Adrenal gland (tissue), 12 donors: ENCODE measurements around the gene DACT2. TPM values are rescaled to one million over a fixed set of nuclear protein-coding genes. Genes with fewer than 3 reads are reported as not detected.

Experiments used
- DNase-seq, 7 donors: peaks; one replicate each; pipeline ENCODE4 v3.0.0-alpha.2; 2019 to 2020
- H3K27ac ChIP-seq, 5 donors: fragments of 200-600 bp; sonication (generic) in 4 of 5; 1 replicate in 3 of 5; 2 replicates in 2 of 5; pipeline versions ENCODE4 v1.5.1 to v1.8.0; 2016 to 2020; ENCODE audit warnings: mild to moderate bottlenecking in 1 of 5
- H3K27me3 ChIP-seq: fragments of 200-600 bp; 2 replicates; pipeline ENCODE4 v1.8.0; 2021
- H3K36me3 ChIP-seq, 2 donors: fragments of 200-600 bp; replicated peaks in 1 of 2; 1 replicate in 1 of 2; 2 replicates in 1 of 2; pipeline versions ENCODE4 v1.5.1 to v1.8.0; 2018 to 2022
- H3K4me1 ChIP-seq, 2 donors: fragments of 200-600 bp; replicated peaks in 1 of 2; 1 replicate in 1 of 2; 2 replicates in 1 of 2; pipeline versions ENCODE4 v1.5.1 to v1.8.0; 2018 to 2021
- H3K4me3 ChIP-seq, 4 donors: fragments of 200-600 bp; sonication (generic) in 3 of 4; one replicate each; pipeline ENCODE4 v1.5.1; 2016 to 2018
- H3K9me3 ChIP-seq, 3 donors: fragments of 200-600 bp; sonication (generic) in 1 of 3; replicated peaks in 1 of 3; 1 replicate in 2 of 3; 2 replicates in 1 of 3; pipeline versions ENCODE4 v1.5.1 to v1.8.0; 2016 to 2021
- CTCF ChIP-seq, 6 experiments: fragments of 450-650 bp in 4 of 6; fragments of 200-600 bp in 2 of 6; sonication (generic) in 1 of 6; IDR thresholded peaks; 1 replicate in 5 of 6; 2 replicates in 1 of 6; pipeline versions ENCODE4 v1.5.1 to v1.8.0; 2016 to 2021; ENCODE audit warnings: antibody characterized with exemption in 6 of 6, mild to moderate bottlenecking in 2 of 6, moderate library complexity in 1 of 6
- POLR2A ChIP-seq, 2 donors: fragments of 450-650 bp; IDR thresholded peaks; one replicate each; pipeline ENCODE4 v1.6.1; 2017; ENCODE audit warnings: antibody characterized with exemption in 2 of 2, mild to moderate bottlenecking in 2 of 2, moderate library complexity in 1 of 2
- WGBS, 4 donors: extraction: QIAGEN DNeasy Blood & Tissue Kit in 2 of 4; methylation state at CpG; one replicate each; pipeline versions ENCODE4 v1.1.5 to v1.1.7; 2013 to 2017; 5-methylcytosine and 5-hydroxymethylcytosine counted together
- intact Hi-C, 2 donors: fragments of 100-400 bp; cut with DNase I; formaldehyde crosslinking; loops; one replicate each; pipeline versions ENCODE4 v1.14.1 to v1.15.0; 2022 to 2023
- polyA plus RNA-seq, 3 donors: library from polyadenylated mRNA; stranded (reverse); fragments of 200-250 nt in 2 of 3; fragments of 350-450 nt in 1 of 3; fragmentation: Illumina TruSeq in 1 of 3; extraction: RNeasy Lipid Tissue Mini Kit (QIAGEN cat#74804) in 1 of 3; gene quantifications; one replicate each; pipeline ENCODE4 v1.2.3, GENCODE V29; 2013 to 2014
- total RNA-seq, 9 donors: library from RNA; depleted of rRNA in 4 of 9; stranded (reverse); fragments of >200 nt in 4 of 9; fragments of 120-200 nt in 1 of 9; fragmentation: NEBNext Ultra II Directional in 1 of 9; extraction: Animal tissue kit (Norgen Biotek cat#: 25700) in 1 of 9; gene quantifications; one replicate each; pipeline versions ENCODE4 v1.1.0 to v1.2.4, GENCODE V29; 2013 to 2023
- donor health status: healthy with polysubstance abuse.
- donor health status: Bipolar disorder and iron deficiency.
- donor health status: DM: yes; HTN: yes; CAD: no.
- donor health status: DM: no; HTN: no; CAD: no.
- donor health status: DM: no; HTN: no; CAD: no.
- donor health status: DM: yes; HTN: yes; CAD: no.

Gene DACT2
- total and polyA plus RNA-seq, 12 donors, result 0.05 to 11.2 (median 2.8) TPM

- no peaks in the 10 kb centered on the region for H3K27me3 ChIP-seq
Measured at GRCh38 chr6:168345266-168345665, 25.7 kb upstream of the DACT2 start.

DNA sequence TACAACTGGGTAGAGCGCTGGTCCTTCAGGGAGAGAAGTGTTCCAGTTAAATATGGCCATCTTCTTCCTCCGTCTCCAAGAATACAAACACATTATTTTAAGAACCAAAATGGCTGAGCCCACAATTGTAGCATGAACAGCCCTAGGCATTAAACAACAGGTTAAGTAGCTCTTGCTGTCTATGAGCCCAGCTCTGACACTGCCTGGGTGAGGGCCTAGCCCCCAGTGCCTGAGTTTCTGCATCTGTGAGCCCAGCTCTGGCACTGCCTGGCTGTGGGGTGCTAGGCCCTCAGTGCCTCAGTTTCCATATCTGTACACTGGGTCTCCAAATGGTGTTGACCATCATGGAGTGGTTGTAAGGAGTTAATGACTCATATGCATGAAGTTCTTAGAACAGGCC, 24.8 kb upstream of the DACT2 start:
- H3K4me1 ChIP-seq, result no peaks in the 10 kb centered on the region
- DNase-seq, result no peak
- TF ChIP-seq CTCF (IDR thresholded peaks at IDR 0.05), result no peak
- no peak for TF ChIP-seq POLR2A (IDR thresholded peaks at IDR 0.05)
- H3K4me3 ChIP-seq, result no peak overlapping the region
- intact Hi-C loops, result no loop called here
- no peaks in the 10 kb centered on the region for H3K9me3 ChIP-seq
- no peaks in the 10 kb centered on the region for H3K36me3 ChIP-seq
- H3K27ac ChIP-seq, result no peak overlapping the region
- no peaks in the 10 kb centered on the region for H3K27me3 ChIP-seq
- 79 to 98% (median 85%) methylated on average over 2 of the region's 2 CpGs for WGBS, 4 donors

More at GRCh38 chr6:168345266-168345665, 25.7 kb upstream of the DACT2 start:
- no peak overlapping the region for H3K4me3 ChIP-seq
- H3K27ac ChIP-seq, result no peak overlapping the region
- no peak for DNase-seq
- intact Hi-C loops, result no loop called here
- no peaks in the 10 kb centered on the region for H3K4me1 ChIP-seq
- no peaks in the 10 kb centered on the region for H3K9me3 ChIP-seq
- WGBS, 4 donors, result 83 to 88% (median 86%) methylated on average over 12 to 18 of the region's 18 CpGs
- no peaks in the 10 kb centered on the region for H3K36me3 ChIP-seq
- TF ChIP-seq POLR2A (IDR thresholded peaks at IDR 0.05) (no peak), CTCF (IDR thresholded peaks at IDR 0.05) (no peak)

DNA sequence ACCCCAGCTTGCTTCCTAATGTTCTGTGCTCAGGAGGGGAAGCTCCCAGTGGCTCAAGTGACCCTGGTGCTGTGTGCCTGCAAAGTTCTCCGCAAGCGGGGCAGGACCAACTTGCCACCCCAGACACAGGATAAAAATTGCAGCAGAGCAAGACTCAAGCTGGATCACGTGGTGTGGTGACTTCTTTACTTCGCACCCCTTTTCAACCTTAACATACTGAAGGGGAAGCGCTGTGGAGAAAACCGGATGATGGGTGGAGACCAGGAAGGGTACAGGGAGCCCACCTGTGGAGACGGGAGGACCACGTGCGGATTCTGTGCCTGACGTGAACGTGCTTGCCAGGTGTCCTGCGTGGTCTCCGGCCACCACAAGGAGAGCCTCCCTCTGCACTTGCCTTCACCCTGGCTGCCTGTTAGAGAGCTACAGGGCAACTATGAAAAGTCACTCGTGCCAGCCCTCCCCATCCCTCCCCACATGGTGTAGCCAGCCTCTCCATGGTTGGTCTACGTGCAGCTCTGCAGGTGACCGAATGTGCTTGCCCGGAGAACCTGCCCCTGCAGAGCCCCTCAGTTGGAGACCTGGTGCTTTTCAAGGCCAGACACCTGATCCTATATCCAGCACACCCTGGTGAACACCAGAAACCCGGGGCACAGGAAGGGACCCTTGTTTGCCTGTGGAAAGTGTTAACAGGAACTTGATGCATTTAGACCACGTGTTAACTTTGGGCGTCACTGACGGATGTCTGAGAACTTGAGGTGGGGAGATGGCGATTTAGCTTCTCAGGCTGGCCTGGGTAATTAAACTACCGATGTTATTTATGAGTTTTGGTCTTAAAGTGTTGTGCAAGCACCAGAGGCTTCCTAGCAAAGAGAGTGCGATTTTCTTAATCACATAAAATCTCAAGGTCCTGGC, 23.9 kb upstream of the DACT2 start:
- intact Hi-C loops, result no loop called here
- H3K4me1 ChIP-seq, result no peaks in the 10 kb centered on the region
- H3K4me3 ChIP-seq, result no peak overlapping the region
- no peaks in the 10 kb centered on the region for H3K36me3 ChIP-seq
- no peak for DNase-seq
- H3K27me3 ChIP-seq, result no peaks in the 10 kb centered on the region
- no peaks in the 10 kb centered on the region for H3K9me3 ChIP-seq
- TF ChIP-seq CTCF (IDR thresholded peaks at IDR 0.05) (no peak), POLR2A (IDR thresholded peaks at IDR 0.05) (no peak)
- no peak overlapping the region for H3K27ac ChIP-seq
- 64 to 70% (median 66%) methylated on average over 16 to 24 of the region's 24 CpGs for WGBS, 4 donors

DNA sequence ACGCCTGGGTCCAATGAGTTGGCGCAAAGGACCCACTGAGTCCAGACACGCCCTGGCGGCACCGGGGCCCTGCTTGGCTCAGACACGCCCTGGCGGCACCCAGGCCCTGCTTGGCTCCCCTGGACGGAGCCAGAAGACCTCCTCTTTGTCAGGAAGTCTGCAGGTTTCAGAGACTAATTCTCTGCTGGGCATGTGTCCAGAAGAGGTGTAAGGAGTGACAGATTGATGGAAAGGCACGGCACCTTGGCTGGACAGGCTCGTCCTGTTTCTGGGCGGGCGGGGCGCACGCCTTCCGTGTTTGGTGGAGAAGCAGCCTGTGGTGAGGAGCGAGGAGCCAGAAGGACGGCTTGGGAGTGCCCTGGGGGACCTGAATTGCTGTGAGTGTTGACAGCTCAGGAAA, 23.1 kb upstream of the DACT2 start:
- Histone ChIP-seq H3K27me3 (no peaks in the 10 kb centered on the region), H3K27ac (no peak overlapping the region), H3K4me1 (no peaks in the 10 kb centered on the region), H3K36me3 (no peaks in the 10 kb centered on the region), H3K9me3 (no peaks in the 10 kb centered on the region), H3K4me3 (no peak overlapping the region)
- TF ChIP-seq POLR2A (IDR thresholded peaks at IDR 0.05) (no peak), CTCF (IDR thresholded peaks at IDR 0.05) (no peak)
- no peak for DNase-seq
- intact Hi-C loops, result no loop called here
- 64 to 75% (median 66%) methylated on average over 16 to 17 of the region's 17 CpGs for WGBS, 4 donors
